GM08714 (cell line): ENCODE results near the gene TBC1D7.

Experiments used
- H3K4me3 ChIP-seq: fragments of 200-500 bp; sonication (Bioruptor generic); 2 replicates; pipeline ENCODE4 v1.5.1; 2014; ENCODE audit warnings: mild to moderate bottlenecking, low read length, inconsistent platforms
- ZNF274 ChIP-seq: IDR thresholded peaks from 2 replicates; pipeline ENCODE4 v1.6.1; 2012; ENCODE audit warnings: mild to moderate bottlenecking, low read depth, low read length

TBC1D7 gene

GRCh38 chr6:13314806-13315205, 13.5 kb downstream of the TBC1D7 start:
- no peak for TF ChIP-seq ZNF274
- H3K4me3 ChIP-seq: no peak overlapping the region

DNA sequence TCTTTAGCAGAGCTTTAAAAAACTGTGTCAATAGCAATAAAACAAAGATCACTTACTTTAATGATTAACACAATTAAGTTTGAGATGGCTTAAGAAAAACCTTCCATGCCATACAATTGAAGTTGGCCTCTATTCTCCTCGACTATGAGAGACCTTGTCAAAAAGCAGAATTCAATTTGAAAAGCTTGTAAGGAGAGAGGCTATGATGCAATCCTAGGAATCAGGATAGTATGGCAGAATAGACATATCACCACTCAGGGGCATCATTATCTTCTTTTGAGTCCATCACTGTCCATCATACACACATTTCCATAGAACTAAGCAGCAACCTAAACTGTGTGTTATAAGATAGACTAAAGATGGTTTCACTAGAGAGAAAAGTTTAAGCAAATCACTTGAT, 17.2 kb downstream of the TBC1D7 start:
- no peak for TF ChIP-seq ZNF274
- no peak overlapping the region for H3K4me3 ChIP-seq

DNA sequence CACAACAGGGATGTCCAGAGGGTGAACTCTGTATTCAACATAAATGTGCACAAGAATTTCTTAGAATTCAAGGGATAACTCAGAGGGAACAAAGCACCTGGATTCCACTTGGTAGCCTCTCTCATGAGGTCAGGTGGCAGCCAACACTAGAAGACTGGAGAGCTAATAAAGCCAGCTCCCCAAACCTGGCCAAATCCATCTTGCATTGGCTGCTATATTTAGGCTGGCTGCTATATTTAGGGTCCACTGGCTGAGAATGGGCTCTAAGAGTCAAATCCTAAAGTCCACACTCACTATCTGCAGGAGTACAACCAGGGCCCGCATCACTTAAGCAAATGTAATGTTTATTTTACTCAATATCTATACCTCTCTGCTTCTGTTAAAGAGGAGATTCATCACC, 20.0 kb downstream of the TBC1D7 start:
- H3K4me3 ChIP-seq: no peak overlapping the region
- no peak for TF ChIP-seq ZNF274

- H3K4me3 ChIP-seq: no peak overlapping the region
- no peak for TF ChIP-seq ZNF274
These were observed 20.8 kb downstream of the TBC1D7 start for GRCh38 chr6:13307508-13307995.

GRCh38 chr6:13305791-13306190, 22.5 kb downstream of the TBC1D7 start:
- no peak overlapping the region for H3K4me3 ChIP-seq
- no peak for TF ChIP-seq ZNF274

DNA sequence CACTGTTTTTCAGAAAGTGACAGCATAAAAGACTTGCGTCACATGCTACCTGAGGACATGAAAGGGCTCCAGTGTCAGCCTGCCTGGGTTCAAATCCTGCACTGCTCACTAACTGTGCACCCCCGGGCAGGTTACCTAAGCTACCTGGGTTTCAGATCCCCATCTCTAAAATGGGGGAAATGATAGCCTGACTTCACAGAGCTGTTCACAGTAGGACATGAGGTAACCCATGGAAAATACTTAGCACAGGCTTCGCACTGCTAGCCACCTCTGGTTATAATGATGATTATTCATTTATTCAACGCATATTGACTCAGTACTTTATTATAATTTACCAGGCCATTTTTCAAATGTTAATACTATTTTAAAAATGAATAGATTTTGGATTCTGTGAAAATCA, 23.0 kb downstream of the TBC1D7 start:
- no peak for TF ChIP-seq ZNF274
- no peak overlapping the region; the same call in 1 of the 2 replicates for H3K4me3 ChIP-seq

- no peak for TF ChIP-seq ZNF274
- peak overlapping the region; percentile 39; the same call in 1 of the 2 replicates for H3K4me3 ChIP-seq
These were observed 23.6 kb downstream of the TBC1D7 start for GRCh38 chr6:13304580-13305260.

DNA sequence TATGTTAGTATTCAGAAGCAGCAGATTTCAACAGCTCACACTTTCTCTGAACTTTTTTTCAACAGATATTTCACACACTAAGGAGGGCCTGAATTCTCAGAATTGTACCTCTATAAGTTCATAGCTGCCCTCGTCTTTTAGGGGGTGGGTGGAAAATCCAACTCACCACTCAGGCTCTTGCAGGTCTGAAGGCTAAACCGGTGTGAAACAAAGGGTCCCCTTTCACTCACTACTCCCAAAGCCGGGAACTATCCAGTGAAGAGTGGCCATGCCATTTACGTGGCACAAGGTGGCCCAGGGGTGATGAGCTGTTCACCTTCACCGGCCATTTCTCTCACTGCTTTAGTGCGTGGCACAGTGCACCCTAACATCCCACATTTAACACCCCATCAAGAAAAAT, 24.2 kb downstream of the TBC1D7 start:
- peak overlapping the region; percentile 39; the same call in 1 of the 2 replicates for H3K4me3 ChIP-seq
- no peak for TF ChIP-seq ZNF274

DNA sequence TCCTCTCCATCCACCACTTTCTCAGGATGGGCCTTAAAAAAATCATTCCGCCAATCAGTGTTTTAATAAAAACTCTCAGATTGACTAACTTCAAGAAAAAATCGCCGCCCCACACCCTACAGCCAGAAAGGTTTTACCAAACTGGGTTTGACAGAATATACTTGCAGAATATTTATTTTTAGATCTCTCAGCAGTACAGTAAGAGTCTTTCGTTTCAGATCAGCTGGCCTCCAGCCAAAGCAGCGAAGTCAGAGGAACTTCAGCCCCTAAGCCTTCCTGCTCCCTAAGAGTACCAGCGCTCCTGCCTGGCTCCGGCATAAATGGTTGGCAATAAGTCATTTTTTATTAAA, 24.7 kb downstream of the TBC1D7 start:
- peak overlapping the region; percentile 64; the same call in 1 of the 2 replicates for H3K4me3 ChIP-seq
- TF ChIP-seq ZNF274: no peak

GRCh38 chr6:13302751-13303667, 25.3 kb downstream of the TBC1D7 start:
- peak overlapping the region; percentile 64; the same call in 1 of the 2 replicates for H3K4me3 ChIP-seq
- TF ChIP-seq ZNF274: no peak

GRCh38 chr6:13302291-13302690, 26.0 kb downstream of the TBC1D7 start:
- no peak overlapping the region for H3K4me3 ChIP-seq
- TF ChIP-seq ZNF274: no peak

- no peak for TF ChIP-seq ZNF274
- H3K4me3 ChIP-seq: no peak overlapping the region
These were observed 27.4 kb downstream of the TBC1D7 start for GRCh38 chr6:13300643-13301590.

- no peak for TF ChIP-seq ZNF274
- H3K4me3 ChIP-seq: no peak overlapping the region
These were observed 28.4 kb downstream of the TBC1D7 start for GRCh38 chr6:13299918-13300317.

- TF ChIP-seq ZNF274: no peak
- H3K4me3 ChIP-seq: no peak overlapping the region
These were observed 28.9 kb downstream of the TBC1D7 start for GRCh38 chr6:13299403-13299821.

GRCh38 chr6:13298446-13298845, 29.9 kb downstream of the TBC1D7 start:
- no peak overlapping the region for H3K4me3 ChIP-seq
- TF ChIP-seq ZNF274: no peak
